HG03457 (cell line): ENCODE results near the gene NTRK3.
"Not testable (repeated sequence)": the region's sequence is repeated elsewhere in the genome, so short reads cannot be mapped to it uniquely, and the experiment has no call there.

Source experiments
- ATAC-seq: cut with Tn5 transposase; IDR thresholded peaks from one replicate; pipeline ENCODE4 v1.9.1; 2021; ENCODE audit warnings: moderate number of reproducible peaks; ENCODE audit not compliant: unreplicated experiment

NTRK3 gene

GRCh38 chr15:87848012-87848411, 408.5 kb downstream of the NTRK3 start:
- ATAC-seq = no peak

DNA sequence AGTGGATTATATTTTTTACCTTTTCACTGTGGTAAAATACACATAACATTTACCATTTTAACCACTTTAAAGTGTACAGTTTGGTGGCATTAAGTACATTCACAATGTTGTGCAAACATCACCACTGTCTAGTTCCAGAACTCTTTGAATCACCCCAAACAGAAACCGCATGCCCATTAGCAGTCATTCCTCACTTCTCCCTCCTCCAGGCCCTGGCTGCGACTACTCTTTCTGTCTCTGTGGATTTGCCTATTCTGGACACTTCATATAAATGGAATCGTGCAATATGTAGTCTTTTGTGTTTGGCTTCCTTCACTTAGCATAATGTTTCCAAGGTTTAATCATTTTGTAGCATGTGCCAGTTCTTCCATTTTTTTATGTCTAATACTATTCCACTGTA, 409.8 kb downstream of the NTRK3 start:
- ATAC-seq = no peak

- no peak for ATAC-seq
These were observed 413.2 kb downstream of the NTRK3 start for GRCh38 chr15:87843312-87843711.

DNA sequence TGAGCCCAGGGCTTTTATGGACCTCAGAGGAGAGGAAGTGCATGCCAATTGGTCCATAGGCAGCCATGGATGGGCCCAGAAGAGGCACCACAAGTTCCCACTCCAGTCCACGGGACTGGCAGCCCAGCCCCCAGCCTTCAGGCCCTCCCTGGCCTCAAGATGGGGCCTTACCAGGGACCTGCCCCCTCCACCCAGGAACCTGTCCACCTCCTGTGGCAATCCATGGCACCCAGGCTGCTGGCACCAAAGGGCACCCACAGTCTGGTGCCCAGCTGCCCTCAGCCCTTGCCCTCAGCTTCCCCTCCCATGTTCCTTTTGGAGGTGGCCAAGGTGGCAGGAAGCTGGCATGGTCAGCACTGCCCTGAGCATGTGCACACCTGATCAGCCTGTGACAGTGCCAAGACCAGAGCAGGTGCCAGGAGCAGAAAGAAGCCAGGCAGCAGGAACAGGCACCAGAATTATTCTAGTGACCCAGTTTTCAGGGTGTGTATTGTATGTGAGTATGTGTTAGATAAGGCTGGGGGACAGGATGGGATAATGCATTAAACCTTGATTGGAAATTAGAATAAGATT, 415.0 kb downstream of the NTRK3 start:
- no peak for ATAC-seq

GRCh38 chr15:87835830-87836229, 420.7 kb downstream of the NTRK3 start:
- not testable (repeated sequence) for ATAC-seq

- not testable (repeated sequence) for ATAC-seq
These were observed 423.2 kb downstream of the NTRK3 start for GRCh38 chr15:87833333-87833732.

DNA sequence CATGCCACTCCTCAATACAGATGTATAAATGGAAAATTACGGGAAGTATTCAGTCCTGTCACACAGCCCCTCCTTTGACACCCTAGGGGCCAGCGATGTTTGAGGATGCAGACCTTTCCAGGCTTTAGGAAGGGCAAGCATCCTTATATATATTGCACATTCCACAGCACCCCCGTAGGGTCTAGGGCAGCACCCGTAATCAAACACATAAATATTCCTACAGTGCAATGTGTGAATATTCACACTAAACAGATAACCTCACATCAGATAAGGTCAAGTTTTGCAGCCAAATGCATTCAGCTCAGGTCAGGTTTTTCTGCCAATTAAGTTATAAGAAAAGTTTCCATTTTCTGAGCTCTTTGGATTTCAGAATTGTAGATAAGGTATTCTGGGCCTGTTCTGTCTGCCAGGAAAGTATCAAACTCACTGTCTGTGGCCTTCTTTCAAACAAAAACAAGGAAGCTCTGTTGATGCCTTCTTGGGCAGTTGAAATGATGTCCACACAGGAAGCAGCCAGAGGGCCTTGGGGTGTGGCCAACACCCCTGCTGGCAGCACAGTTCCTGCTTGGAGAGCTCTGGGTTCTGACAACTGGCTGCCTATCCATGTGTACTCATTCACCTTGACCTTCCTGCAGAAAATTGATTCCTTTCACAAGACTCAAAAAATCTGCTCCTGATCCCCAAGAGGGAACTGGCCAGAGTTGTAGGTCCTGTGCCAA, 427.0 kb downstream of the NTRK3 start:
- ATAC-seq = no peak

- no peak for ATAC-seq
These were observed 427.9 kb downstream of the NTRK3 start for GRCh38 chr15:87828608-87829007.

GRCh38 chr15:87827131-87827530, 429.4 kb downstream of the NTRK3 start:
- ATAC-seq = no peak

DNA sequence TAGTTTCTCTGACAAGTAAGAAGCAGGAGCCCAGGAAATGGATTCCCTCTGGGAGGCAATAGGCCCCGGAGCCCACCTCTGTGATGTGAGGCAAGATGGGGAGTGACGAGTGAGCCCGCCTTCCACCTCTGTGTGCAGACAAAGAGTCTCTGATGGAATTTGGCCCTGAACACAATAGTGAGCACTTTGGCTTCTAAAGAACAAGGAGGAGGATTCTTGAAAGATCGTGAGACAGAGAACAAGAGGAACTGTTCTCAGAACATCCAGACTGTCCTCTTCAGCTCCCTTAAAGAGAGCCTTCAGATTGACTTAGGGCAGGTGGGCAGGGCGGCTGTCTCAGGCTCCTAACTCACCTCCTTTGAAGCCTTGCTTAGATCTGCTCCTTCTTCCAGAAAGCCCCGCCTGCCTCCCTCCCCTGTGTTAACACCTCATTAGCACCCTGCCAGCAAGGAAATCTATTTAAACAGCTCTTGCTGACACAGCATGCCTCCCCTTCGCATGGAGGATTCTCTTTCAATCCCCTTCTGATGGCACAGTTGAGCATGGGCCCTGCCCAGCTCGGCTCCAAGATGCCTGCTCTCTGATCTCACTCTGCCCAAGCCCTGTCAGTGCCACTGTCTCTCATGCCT, 430.3 kb downstream of the NTRK3 start:
- no peak for ATAC-seq

DNA sequence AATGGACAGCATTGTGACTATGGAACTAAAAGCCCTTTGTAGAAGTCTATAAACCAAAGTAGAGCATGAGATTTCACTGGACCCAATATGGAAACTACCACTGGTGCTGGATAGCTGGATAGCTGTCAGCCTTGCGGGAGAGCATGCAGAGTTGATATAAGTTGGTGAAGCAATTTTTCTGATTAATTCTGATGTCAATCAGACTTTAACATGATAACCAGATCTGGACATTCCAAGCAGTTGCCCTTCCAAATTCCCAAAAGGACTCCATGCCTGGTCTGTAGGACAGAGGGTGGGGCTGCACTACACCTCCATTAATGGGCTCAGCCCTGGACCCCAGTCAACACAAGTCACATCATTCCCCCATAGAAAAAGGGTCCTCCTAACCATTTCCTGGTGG, 437.8 kb downstream of the NTRK3 start:
- ATAC-seq = no peak

DNA sequence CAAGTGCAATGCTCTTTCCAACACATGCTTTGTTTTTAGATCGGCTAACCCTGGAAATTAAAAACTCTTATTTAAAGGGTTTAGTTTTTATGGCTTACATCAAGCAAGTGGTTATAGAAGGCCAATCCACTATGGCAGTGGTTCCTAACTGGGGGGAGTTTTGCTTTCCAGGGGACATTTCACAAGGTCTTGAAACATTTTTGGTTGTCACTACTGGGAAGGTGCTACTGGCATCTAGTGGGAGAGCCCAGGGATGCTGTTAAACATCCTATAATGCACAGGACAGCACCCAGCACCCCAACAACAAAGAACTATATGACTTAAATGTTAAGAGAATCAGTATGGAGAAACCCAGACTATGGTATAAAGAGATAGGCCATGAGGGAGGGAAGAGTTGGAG, 439.0 kb downstream of the NTRK3 start:
- no peak for ATAC-seq

DNA sequence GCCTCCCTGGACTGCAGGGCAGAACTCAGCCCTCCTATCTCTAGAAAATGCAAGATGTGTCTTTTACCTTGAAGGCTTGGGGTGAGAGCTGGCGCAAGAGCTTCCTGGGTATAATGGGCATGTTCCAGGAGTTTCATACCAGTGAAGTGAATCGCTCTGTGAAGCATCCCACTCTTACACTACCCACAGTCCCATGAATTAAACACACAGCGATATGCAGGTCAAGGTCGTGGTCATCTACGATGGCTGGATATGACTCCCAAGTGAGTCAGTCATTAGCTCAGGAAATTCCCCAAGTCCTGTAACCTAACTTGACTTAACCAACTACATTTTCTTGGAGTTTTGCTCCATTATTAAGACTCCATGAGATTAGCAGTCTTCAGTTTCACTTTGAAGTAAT, 439.7 kb downstream of the NTRK3 start:
- no peak for ATAC-seq

DNA sequence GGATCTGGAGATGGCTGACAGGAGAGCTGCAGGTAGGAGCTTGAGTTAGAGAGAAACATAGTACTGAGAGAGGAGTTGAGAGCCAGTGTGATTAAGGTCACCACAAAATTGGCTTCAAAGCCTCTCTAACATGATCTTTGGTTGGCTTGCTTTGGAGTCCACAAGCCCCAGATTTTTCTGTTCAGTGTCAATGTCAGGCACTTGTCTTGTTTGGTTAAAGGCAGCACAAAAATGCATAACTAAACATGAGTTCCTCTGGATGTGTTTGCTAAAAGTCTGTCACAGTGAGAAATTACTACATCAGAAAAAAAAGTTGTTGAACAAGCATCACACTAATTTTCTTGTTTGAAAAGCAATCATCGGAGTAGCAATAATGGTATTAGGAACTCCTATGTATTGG, 440.5 kb downstream of the NTRK3 start:
- no peak for ATAC-seq
